ENCODE data around the gene HOXD8.

HOXD8 gene

DNA sequence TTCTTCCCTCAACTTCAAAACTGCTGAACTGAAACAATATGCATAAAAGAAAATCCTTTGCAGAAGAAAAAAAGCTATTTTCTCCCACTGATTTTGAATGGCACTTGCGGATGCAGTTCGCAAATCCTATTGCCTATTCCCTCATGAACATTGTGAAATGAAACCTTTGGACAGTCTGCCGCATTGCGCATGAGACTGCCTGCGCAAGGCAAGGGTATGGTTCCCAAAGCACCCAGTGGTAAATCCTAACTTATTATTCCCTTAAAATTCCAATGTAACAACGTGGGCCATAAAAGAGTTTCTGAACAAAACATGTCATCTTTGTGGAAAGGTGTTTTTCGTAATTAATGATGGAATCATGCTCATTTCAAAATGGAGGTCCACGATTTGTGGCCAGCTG lies 8.4 kb downstream of the HOXD8 start:
- no peak overlapping the region for H3K4me3 ChIP-seq (ENCODE audit: low read depth, low read length)
- H3K9me3 ChIP-seq (ENCODE audit: control insufficient read depth, insufficient read depth, low read depth, low read length): no peaks in the 10 kb centered on the region
- ChIA-PET CTCF (interaction anchor here (0.6 to 7.5 kb wide), 6 partner anchors 10 to 514 kb away, joined by 3 to 104 read pairs (median 8); no protein-coding TSS in a partner anchor), POLR2A (no interaction called here)
- no peak for TF ChIP-seq SP3 (tag by site-specific recombination; IDR thresholded peaks at IDR 0.05)
- TF ChIP-seq ZNF558 (tag by site-specific recombination; IDR thresholded peaks at IDR 0.05): peak; percentile 45; the same call in 1 of the 2 replicates
- H3K4me1 ChIP-seq (ENCODE audit: control insufficient read depth, insufficient read depth, low read length): peaks cover 11% of the 10 kb centered on the region
- no peak overlapping the region for H3K27ac ChIP-seq (ENCODE audit: extremely low read depth, low read depth, low read length)
- H3K36me3 ChIP-seq (ENCODE audit: control insufficient read depth in 2 of 2, insufficient read depth in 1 of 2, low read length in 2 of 2): no peaks in the 10 kb centered on the region

DNA sequence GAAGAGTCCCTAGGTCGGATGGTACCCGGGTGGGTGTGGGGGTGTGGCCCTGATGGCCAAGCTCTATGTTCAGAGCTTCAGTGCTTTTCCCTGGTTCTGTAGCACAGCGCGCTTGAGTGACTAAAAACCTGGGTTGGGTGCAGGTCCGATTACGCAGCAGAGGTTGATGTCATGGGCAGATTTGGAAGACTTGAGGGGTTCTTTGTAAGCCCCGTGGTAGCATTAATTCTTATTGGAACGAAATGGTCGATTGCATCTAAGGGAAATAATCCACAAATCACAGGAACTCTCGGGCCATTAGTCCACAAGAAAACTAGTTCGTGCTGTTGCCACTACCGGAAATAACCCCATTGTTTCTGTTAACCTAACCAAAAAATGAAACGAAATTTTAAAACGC lies 9.0 kb downstream of the HOXD8 start:
- ChIA-PET POLR2A (interaction anchor here (1.3 kb wide), 1 partner anchor 317 kb away, joined by 3 read pairs; no protein-coding TSS in a partner anchor), CTCF (interaction anchor here (0.6 to 7.5 kb wide), 5 partner anchors 317 to 513 kb away, joined by 4 to 104 read pairs (median 26); no protein-coding TSS in a partner anchor)
- no peaks in the 10 kb centered on the region for H3K36me3 ChIP-seq (ENCODE audit: control insufficient read depth in 2 of 2, insufficient read depth in 1 of 2, low read length in 2 of 2)
- TF ChIP-seq, protein P1, sequence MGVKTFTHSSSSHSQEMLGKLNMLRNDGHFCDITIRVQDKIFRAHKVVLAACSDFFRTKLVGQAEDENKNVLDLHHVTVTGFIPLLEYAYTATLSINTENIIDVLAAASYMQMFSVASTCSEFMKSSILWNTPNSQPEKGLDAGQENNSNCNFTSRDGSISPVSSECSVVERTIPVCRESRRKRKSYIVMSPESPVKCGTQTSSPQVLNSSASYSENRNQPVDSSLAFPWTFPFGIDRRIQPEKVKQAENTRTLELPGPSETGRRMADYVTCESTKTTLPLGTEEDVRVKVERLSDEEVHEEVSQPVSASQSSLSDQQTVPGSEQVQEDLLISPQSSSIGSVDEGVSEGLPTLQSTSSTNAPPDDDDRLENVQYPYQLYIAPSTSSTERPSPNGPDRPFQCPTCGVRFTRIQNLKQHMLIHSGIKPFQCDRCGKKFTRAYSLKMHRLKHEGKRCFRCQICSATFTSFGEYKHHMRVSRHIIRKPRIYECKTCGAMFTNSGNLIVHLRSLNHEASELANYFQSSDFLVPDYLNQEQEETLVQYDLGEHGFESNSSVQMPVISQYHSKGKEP (tag by site-specific recombination; IDR thresholded peaks at IDR 0.05): no peak
- no peaks in the 10 kb centered on the region for H3K9me3 ChIP-seq (ENCODE audit: control insufficient read depth, insufficient read depth, low read depth, low read length)
- no peak overlapping the region for H3K4me3 ChIP-seq (ENCODE audit: low read depth, low read length)
- H3K4me1 ChIP-seq (ENCODE audit: control insufficient read depth, insufficient read depth, low read length): peaks cover 13% of the 10 kb centered on the region
- no peak overlapping the region for H3K27ac ChIP-seq (ENCODE audit: extremely low read depth, low read depth, low read length)

DNA sequence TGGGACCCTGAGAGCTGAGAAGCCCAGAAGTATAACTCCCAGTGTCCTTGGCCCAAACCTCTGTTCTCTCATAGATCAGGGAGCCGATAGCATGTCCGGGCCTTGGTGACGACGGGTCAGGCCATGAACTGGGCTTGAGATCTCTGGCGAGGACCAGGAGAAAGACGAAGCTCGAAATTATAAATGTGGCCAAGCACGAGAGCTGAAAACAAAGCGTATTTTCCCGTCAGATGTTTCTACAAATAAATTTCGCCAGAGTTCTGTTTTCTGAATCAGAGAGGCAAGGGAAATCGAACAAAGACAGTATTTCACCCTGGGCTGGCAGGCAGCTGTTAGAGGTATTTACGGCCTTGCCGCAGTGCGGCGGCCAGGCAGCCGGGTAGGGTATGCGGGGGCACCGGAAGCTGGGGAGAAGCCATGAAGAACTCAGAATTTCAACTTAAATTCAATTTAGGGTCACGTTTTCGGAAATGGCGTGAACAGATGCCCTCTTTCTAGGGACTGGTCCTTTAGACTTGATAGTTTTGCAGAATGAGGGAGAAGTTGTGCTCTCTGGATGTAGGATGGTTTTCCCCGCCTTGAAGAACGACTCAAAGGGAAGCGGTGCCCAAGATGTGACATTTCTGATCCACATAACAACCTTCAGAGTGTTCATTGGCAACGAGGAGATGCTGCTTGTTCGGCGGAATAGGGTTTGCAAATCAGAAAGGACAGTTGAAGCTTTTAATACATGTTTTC lies 9.6 kb downstream of the HOXD8 start:
- H3K36me3 ChIP-seq (ENCODE audit: control insufficient read depth in 2 of 2, insufficient read depth in 1 of 2, low read length in 2 of 2): no peaks in the 10 kb centered on the region
- POLR2A ChIA-PET: interaction anchor here (1.3 to 1.5 kb wide), 2 partner anchors 17 to 316 kb away, joined by 3 read pairs; no protein-coding TSS in a partner anchor
- H3K4me3 ChIP-seq (ENCODE audit: low read depth, low read length): no peak overlapping the region
- CTCF ChIA-PET: interaction anchor here (0.6 to 7.5 kb wide), 19 partner anchors 11 to 1009 kb away, joined by 3 to 104 read pairs (median 7); partner anchors contain the start of gene HOXD4
- no peaks in the 10 kb centered on the region for H3K9me3 ChIP-seq (ENCODE audit: control insufficient read depth, insufficient read depth, low read depth, low read length)
- TF ChIP-seq SP7 (tag by site-specific recombination; IDR thresholded peaks at IDR 0.05) (no peak), ZBTB21 (tag by site-specific recombination; IDR thresholded peaks at IDR 0.05) (no peak), ZNF654 (tag by site-specific recombination; IDR thresholded peaks at IDR 0.05; ENCODE audit: low read depth) (no peak), ZNF37A (tag by site-specific recombination; IDR thresholded peaks at IDR 0.05) (no peak), ZNF664 (tag by site-specific recombination; IDR thresholded peaks at IDR 0.05) (no peak), ZNF211 (tag by site-specific recombination; IDR thresholded peaks at IDR 0.05; ENCODE audit: low read depth) (no peak), ZNF558 (tag by site-specific recombination; IDR thresholded peaks at IDR 0.05) (no peak), ZBTB1 (tag by site-specific recombination; IDR thresholded peaks at IDR 0.05) (no peak), ZNF138 (tag by site-specific recombination; IDR thresholded peaks at IDR 0.05; ENCODE audit: borderline replicate concordance) (no peak), ZNF292 (tag by site-specific recombination; IDR thresholded peaks at IDR 0.05; ENCODE audit: borderline replicate concordance, low read depth) (no peak), ZNF626 (tag by site-specific recombination; IDR thresholded peaks at IDR 0.05) (no peak), ZNF23 (tag by site-specific recombination; IDR thresholded peaks at IDR 0.05; ENCODE audit: borderline replicate concordance) (no peak), ZNF596 (tag by site-specific recombination; IDR thresholded peaks at IDR 0.05) (no peak), ZNF707 (tag by site-specific recombination; IDR thresholded peaks at IDR 0.05) (no peak), ZNF76 (tag by site-specific recombination; IDR thresholded peaks at IDR 0.05; ENCODE audit: borderline replicate concordance, low read depth) (no peak), ZNF214 (tag by site-specific recombination; IDR thresholded peaks at IDR 0.05; ENCODE audit: borderline replicate concordance) (no peak)
- TF ChIP-seq, protein P2, sequence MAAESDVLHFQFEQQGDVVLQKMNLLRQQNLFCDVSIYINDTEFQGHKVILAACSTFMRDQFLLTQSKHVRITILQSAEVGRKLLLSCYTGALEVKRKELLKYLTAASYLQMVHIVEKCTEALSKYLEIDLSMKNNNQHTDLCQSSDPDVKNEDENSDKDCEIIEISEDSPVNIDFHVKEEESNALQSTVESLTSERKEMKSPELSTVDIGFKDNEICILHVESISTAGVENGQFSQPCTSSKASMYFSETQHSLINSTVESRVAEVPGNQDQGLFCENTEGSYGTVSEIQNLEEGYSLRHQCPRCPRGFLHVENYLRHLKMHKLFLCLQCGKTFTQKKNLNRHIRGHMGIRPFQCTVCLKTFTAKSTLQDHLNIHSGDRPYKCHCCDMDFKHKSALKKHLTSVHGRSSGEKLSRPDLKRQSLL (tag by site-specific recombination; IDR thresholded peaks at IDR 0.05): no peak
- TF ChIP-seq, protein P3, sequence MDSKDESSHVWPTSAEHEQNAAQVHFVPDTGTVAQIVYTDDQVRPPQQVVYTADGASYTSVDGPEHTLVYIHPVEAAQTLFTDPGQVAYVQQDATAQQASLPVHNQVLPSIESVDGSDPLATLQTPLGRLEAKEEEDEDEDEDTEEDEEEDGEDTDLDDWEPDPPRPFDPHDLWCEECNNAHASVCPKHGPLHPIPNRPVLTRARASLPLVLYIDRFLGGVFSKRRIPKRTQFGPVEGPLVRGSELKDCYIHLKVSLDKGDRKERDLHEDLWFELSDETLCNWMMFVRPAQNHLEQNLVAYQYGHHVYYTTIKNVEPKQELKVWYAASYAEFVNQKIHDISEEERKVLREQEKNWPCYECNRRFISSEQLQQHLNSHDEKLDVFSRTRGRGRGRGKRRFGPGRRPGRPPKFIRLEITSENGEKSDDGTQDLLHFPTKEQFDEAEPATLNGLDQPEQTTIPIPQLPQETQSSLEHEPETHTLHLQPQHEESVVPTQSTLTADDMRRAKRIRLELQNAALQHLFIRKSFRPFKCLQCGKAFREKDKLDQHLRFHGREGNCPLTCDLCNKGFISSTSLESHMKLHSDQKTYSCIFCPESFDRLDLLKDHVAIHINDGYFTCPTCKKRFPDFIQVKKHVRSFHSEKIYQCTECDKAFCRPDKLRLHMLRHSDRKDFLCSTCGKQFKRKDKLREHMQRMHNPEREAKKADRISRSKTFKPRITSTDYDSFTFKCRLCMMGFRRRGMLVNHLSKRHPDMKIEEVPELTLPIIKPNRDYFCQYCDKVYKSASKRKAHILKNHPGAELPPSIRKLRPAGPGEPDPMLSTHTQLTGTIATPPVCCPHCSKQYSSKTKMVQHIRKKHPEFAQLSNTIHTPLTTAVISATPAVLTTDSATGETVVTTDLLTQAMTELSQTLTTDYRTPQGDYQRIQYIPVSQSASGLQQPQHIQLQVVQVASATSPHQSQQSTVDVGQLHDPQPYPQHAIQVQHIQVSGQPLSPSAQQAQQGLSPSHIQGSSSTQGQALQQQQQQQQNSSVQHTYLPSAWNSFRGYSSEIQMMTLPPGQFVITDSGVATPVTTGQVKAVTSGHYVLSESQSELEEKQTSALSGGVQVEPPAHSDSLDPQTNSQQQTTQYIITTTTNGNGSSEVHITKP (tag by site-specific recombination; IDR thresholded peaks at IDR 0.05): no peak
- TF ChIP-seq, protein P4, sequence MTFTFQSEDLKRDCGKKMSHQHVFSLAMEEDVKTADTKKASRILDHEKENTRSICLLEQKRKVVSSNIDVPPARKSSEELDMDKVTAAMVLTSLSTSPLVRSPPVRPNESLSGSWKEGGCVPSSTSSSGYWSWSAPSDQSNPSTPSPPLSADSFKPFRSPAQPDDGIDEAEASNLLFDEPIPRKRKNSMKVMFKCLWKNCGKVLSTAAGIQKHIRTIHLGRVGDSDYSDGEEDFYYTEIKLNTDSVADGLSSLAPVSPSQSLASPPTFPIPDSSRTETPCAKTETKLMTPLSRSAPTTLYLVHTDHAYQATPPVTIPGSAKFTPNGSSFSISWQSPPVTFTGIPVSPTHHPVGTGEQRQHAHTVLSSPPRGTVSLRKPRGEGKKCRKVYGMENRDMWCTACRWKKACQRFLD (tag by site-specific recombination; IDR thresholded peaks at IDR 0.05): no peak
- H3K4me1 ChIP-seq (ENCODE audit: control insufficient read depth, insufficient read depth, low read length): peaks cover 13% of the 10 kb centered on the region
- H3K27ac ChIP-seq (ENCODE audit: extremely low read depth, low read depth, low read length): no peak overlapping the region
